Psoas muscle (tissue), 8 donors: Measurements from ENCODE around the gene FILIP1. TPM values are rescaled to one million over a fixed set of nuclear protein-coding genes. Genes with fewer than 3 reads are reported as not detected.

Experiments used
- ATAC-seq, 4 donors: fragments of 200-7000 bp; cut with Tn5 transposase; one replicate each; pipeline ENCODE4 v1.9.1; 2020; ENCODE audit warnings: moderate library complexity in 3 of 4, mild to moderate bottlenecking in 2 of 4
- DNase-seq, 2 donors: peaks; one replicate each; pipeline ENCODE4 v3.0.0-alpha.2; 2020
- H3K27ac ChIP-seq: fragments of 200-600 bp; one replicate; pipeline ENCODE4 v1.8.0; 2022
- H3K27me3 ChIP-seq, 3 donors: fragments of 200-600 bp in 1 of 3; one replicate each; pipeline versions ENCODE4 v1.6.1 to v1.8.0; 2013 to 2022; ENCODE audit warnings: low read length in 2 of 3, mild to moderate bottlenecking in 2 of 3, moderate library complexity in 1 of 3; ENCODE audit not compliant: insufficient read depth in 3 of 3
- H3K36me3 ChIP-seq, 2 donors: fragments of 200-600 bp in 1 of 2; one replicate each; pipeline versions ENCODE4 v1.6.1 to v1.8.0; 2013 to 2022; ENCODE audit warnings: low read depth in 1 of 2, mild to moderate bottlenecking in 1 of 2, moderate library complexity in 1 of 2; ENCODE audit not compliant: insufficient read depth in 1 of 2
- H3K4me1 ChIP-seq: fragments of 200-600 bp; one replicate; pipeline ENCODE4 v1.8.0; 2022
- H3K4me3 ChIP-seq: fragments of 200-600 bp; one replicate; pipeline ENCODE4 v1.8.0; 2022; ENCODE audit warnings: mild to moderate bottlenecking
- H3K9me3 ChIP-seq: fragments of 200-600 bp; one replicate; pipeline ENCODE4 v1.8.0; 2022
- CTCF ChIP-seq: fragments of 200-600 bp; IDR thresholded peaks from one replicate; pipeline ENCODE4 v1.8.0; 2022; ENCODE audit warnings: antibody characterized with exemption
- WGBS, 3 donors: extraction: QIAGEN DNeasy Blood & Tissue Kit; methylation state at CpG; one replicate each; pipeline versions ENCODE4 v1.1.6 to v1.1.7; 2013; 5-methylcytosine and 5-hydroxymethylcytosine counted together
- intact Hi-C, 2 donors: fragments of 100-400 bp; cut with DNase I; formaldehyde crosslinking; loops; one replicate each; pipeline versions ENCODE4 v1.11.0 to v1.14.2; 2022
- polyA plus RNA-seq, 3 donors: library from polyadenylated mRNA; stranded (reverse); fragments of 200-250 nt; gene quantifications; one replicate each; pipeline ENCODE4 v1.2.3, GENCODE V29; 2013
- total RNA-seq, 4 donors: library from RNA; stranded (reverse); fragmentation: NEBNext Ultra II Directional in 2 of 4; extraction: Animal tissue kit (Norgen Biotek cat#: 25700) in 2 of 4; gene quantifications; one replicate each; pipeline versions ENCODE4 v1.2.1 to v1.2.4, GENCODE V29; 2021 to 2023
- donor health status: healthy with polysubstance abuse.
- donor health status: DM: no; HTN: no; CAD: no; lungs with moderate emphysema.
- donor health status: Bipolar disorder and iron deficiency.
- donor health status: healthy.
- donor health status: DM: yes; HTN: yes; CAD: no.
- donor health status: DM: no; HTN: no; CAD: no.
- donor health status: DM: no; HTN: no; CAD: no.
- donor health status: DM: yes; HTN: yes; CAD: no.

FILIP1 gene
- total and polyA plus RNA-seq, 7 donors: 2.8 to 129 (median 71.5) TPM

- WGBS, 3 donors: 69 to 83% (median 79%) methylated on average over 3 of the region's 3 CpGs
- Histone ChIP-seq H3K9me3 (no peaks in the 10 kb centered on the region), H3K36me3 (peaks cover 0 to 2% of the 10 kb centered on the region in 2 donors), H3K4me1 (peaks cover 94% of the 10 kb centered on the region), H3K4me3 (no peak overlapping the region), H3K27me3 (no peaks in the 10 kb centered on the region), H3K27ac (peak overlapping the region; percentile 12)
- intact Hi-C loops: no loop called here
- ATAC-seq (no peak), DNase-seq (peak in 1 of 2 donors; percentile 54)
- TF ChIP-seq CTCF: no peak
Measured at GRCh38 chr6:75419416-75419815, 74.2 kb downstream of the FILIP1 start.

- Histone ChIP-seq H3K4me3 (no peak overlapping the region), H3K9me3 (no peaks in the 10 kb centered on the region), H3K27ac (peak overlapping the region; percentile 69), H3K4me1 (peaks cover 95% of the 10 kb centered on the region), H3K27me3 (no peaks in the 10 kb centered on the region), H3K36me3 (peaks cover 0 to 10% of the 10 kb centered on the region in 2 donors)
- intact Hi-C loops: no loop called here
- DNase-seq (no peak), ATAC-seq (no peak)
- no peak for TF ChIP-seq CTCF
Measured at GRCh38 chr6:75418233-75418632, 75.4 kb downstream of the FILIP1 start.

- no peak for DNase-seq
- no peaks in the 10 kb centered on the region for H3K27me3 ChIP-seq
- peaks cover 80% of the 10 kb centered on the region for H3K4me1 ChIP-seq
- H3K9me3 ChIP-seq: no peaks in the 10 kb centered on the region
- intact Hi-C loops: no loop called here
- ATAC-seq: peak; percentile 44 to 76 (median 71)
- no peak for TF ChIP-seq CTCF
- peaks cover 0 to 15% of the 10 kb centered on the region in 2 donors for H3K36me3 ChIP-seq
- no peak overlapping the region for H3K4me3 ChIP-seq
- WGBS, 3 donors: 26 to 42% (median 33%) methylated on average over 1 of the region's 1 CpG
- peak overlapping the region; percentile 69 for H3K27ac ChIP-seq
Measured at GRCh38 chr6:75416443-75416842, 77.2 kb downstream of the FILIP1 start.

- Histone ChIP-seq H3K4me3 (no peak overlapping the region), H3K36me3 (peaks cover 0 to 15% of the 10 kb centered on the region in 2 donors), H3K27ac (peak overlapping the region; percentile 69), H3K9me3 (no peaks in the 10 kb centered on the region), H3K27me3 (no peaks in the 10 kb centered on the region), H3K4me1 (peaks cover 75% of the 10 kb centered on the region)
- intact Hi-C loops: no loop called here
- no peak for TF ChIP-seq CTCF
- DNase-seq (no peak), ATAC-seq (peak in 3 of 4 donors; percentile 72 to 81 (median 75))
- WGBS, 3 donors: 21 to 72% (median 37%) methylated on average over 1 of the region's 1 CpG
Measured at GRCh38 chr6:75415804-75416203, 77.8 kb downstream of the FILIP1 start.

- Histone ChIP-seq H3K4me1 (peaks cover 65% of the 10 kb centered on the region), H3K4me3 (no peak overlapping the region), H3K27me3 (no peaks in the 10 kb centered on the region), H3K9me3 (no peaks in the 10 kb centered on the region), H3K36me3 (peaks cover 0 to 15% of the 10 kb centered on the region in 2 donors), H3K27ac (peak overlapping the region; percentile 12)
- ATAC-seq (no peak), DNase-seq (no peak)
- 61 to 74% (median 71%) methylated on average over 4 of the region's 4 CpGs for WGBS, 3 donors
- no peak for TF ChIP-seq CTCF
- intact Hi-C loops: no loop called here
Measured at GRCh38 chr6:75414445-75415021, 79.1 kb downstream of the FILIP1 start.
